ENCODE data around the gene ZG16.

DNA sequence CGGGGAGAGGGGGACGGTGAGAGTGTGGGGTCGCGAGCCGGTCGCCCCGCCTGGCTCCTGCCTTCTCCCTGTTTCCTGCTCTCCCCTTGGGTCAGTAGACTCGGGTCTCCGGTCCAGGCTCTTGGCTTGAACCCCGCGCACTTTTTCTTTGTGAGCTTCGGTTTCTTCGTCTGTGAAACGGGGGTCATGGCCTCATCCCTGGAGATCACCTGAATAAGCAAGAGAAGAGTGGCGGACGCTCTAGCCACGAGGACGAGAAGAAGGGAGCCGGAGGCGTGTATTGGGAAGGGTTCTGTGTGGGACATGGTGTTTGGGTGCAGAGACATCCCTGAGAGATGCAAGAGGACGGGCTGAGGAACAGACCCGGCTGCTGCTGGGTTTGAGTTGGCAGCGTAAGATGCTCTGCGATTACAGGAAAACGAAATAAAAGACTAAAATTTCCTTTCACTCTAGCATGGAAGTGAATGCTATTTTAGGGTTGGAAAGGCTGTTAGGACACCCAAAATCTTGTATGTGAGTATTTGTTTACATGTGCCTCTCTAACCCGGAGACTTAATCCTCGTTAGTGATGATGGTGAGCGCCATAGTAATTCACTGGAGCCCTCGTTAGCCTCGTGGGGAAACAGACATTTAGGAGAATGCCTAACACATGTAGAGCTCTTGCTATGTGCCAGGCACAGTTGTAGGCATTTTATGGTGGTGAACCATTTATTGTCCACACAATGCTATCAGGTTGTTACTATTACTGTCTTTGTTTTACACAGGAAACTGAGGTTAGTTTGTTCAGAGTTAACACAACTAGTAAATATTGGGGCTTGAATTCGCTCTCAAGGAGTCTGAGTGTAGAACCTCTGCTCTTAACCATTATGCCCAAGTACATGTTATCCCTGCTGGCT, 13.1 kb downstream of the ZG16 start:
- TF ChIP-seq SP1 (IDR thresholded peaks at IDR 0.05): no peak
- TF ChIP-seq HDGF (IDR thresholded peaks at IDR 0.05; ENCODE audit: borderline replicate concordance): no peak
- no peak for TF ChIP-seq ELF4 (IDR thresholded peaks at IDR 0.05)
